ENCODE data around the gene PLEKHG4B. TPM values are rescaled to one million over a fixed set of nuclear protein-coding genes. Genes with fewer than 3 reads are reported as not detected.

PLEKHG4B gene
- total RNA-seq, 1 experiment from 2014 or later: not detected

DNA sequence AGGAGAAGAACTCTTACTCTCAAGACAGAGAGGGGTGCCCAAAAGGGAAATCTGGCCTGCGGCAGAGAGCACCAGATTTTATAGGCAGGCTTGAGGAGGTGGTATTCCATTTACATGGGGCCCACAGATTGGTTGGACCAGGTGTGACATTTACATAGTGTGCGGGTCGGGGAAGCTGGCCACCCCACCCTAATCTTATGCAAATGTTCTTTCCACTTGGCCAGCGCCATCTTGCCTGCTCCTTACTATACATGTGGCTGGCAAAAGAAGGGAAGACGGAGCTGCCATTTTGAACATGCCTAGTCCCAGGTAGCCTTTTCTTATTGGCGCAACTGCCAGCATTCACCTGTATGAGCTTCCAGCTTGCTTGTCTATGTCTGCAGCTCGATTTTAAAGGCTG is 34.8 kb downstream of the PLEKHG4B start:
- DNase-seq (ENCODE audit: unreplicated experiment): no peak
- BruUV-seq (replicated peaks): no TSS peak
- ChIA-PET POLR2A (interaction anchor here (0.7 kb wide), 1 partner anchor 980 kb away, joined by 3 read pairs; no protein-coding TSS in a partner anchor), CTCF (interaction anchor here (1.2 kb wide), 1 partner anchor 62 kb away, joined by 3 read pairs; no protein-coding TSS in a partner anchor)
- TF ChIP-seq, protein P1, sequence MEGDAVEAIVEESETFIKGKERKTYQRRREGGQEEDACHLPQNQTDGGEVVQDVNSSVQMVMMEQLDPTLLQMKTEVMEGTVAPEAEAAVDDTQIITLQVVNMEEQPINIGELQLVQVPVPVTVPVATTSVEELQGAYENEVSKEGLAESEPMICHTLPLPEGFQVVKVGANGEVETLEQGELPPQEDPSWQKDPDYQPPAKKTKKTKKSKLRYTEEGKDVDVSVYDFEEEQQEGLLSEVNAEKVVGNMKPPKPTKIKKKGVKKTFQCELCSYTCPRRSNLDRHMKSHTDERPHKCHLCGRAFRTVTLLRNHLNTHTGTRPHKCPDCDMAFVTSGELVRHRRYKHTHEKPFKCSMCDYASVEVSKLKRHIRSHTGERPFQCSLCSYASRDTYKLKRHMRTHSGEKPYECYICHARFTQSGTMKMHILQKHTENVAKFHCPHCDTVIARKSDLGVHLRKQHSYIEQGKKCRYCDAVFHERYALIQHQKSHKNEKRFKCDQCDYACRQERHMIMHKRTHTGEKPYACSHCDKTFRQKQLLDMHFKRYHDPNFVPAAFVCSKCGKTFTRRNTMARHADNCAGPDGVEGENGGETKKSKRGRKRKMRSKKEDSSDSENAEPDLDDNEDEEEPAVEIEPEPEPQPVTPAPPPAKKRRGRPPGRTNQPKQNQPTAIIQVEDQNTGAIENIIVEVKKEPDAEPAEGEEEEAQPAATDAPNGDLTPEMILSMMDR (IDR thresholded peaks at IDR 0.05; ENCODE audit: unreplicated experiment): no peak
- peaks cover 6% of the 10 kb centered on the region for H3K36me3 Mint-ChIP-seq (ENCODE audit: insufficient read depth, unreplicated experiment)
- H3K9me3 Mint-ChIP-seq (ENCODE audit: unreplicated experiment): peaks cover 10% of the 10 kb centered on the region
- no peak overlapping the region for H3K4me3 Mint-ChIP-seq (ENCODE audit: unreplicated experiment)
- no peaks in the 10 kb centered on the region for H3K4me1 Mint-ChIP-seq (ENCODE audit: insufficient read depth, unreplicated experiment)
- intact Hi-C loops (cut with micrococcal nuclease): no loop called here
- no peak overlapping the region for H3K27ac Mint-ChIP-seq (ENCODE audit: low read depth, unreplicated experiment)
- H3K27me3 Mint-ChIP-seq (ENCODE audit: insufficient read depth, unreplicated experiment): peaks cover 69% of the 10 kb centered on the region

DNA sequence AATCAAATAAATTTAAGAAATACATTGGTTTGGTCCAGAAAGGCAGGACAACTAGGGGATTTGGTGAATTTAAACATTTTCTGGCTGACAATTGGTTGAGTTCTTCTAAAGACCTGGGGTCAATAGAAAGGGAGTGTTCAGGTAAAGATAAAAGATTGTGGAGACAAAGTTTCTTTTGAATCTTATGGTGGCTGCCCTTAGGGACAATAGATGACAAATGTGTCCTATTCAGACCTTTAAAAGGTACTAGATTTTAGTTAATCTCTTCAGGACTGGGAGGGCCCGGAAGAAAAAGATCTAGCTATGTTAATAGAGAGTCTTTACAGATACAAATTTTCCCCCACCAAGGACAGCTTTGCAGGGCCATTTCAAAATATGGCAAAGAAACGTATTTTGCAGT is 35.9 kb downstream of the PLEKHG4B start:
- intact Hi-C loops (cut with micrococcal nuclease): no loop called here
- ChIA-PET POLR2A (no interaction called here), CTCF (interaction anchor here (1.2 kb wide), 1 partner anchor 61 kb away, joined by 3 read pairs; no protein-coding TSS in a partner anchor)
- TF ChIP-seq, protein P1 (IDR thresholded peaks at IDR 0.05; ENCODE audit: unreplicated experiment): no peak
- Mint-ChIP-seq H3K9me3 (ENCODE audit: unreplicated experiment) (peaks cover 8% of the 10 kb centered on the region), H3K4me1 (ENCODE audit: insufficient read depth, unreplicated experiment) (no peaks in the 10 kb centered on the region), H3K36me3 (ENCODE audit: insufficient read depth, unreplicated experiment) (peaks cover 6% of the 10 kb centered on the region), H3K27me3 (ENCODE audit: insufficient read depth, unreplicated experiment) (peaks cover 79% of the 10 kb centered on the region), H3K27ac (ENCODE audit: low read depth, unreplicated experiment) (no peak overlapping the region), H3K4me3 (ENCODE audit: unreplicated experiment) (no peak overlapping the region)
- no TSS peak for BruUV-seq (replicated peaks)
- no peak for DNase-seq (ENCODE audit: unreplicated experiment)

DNA sequence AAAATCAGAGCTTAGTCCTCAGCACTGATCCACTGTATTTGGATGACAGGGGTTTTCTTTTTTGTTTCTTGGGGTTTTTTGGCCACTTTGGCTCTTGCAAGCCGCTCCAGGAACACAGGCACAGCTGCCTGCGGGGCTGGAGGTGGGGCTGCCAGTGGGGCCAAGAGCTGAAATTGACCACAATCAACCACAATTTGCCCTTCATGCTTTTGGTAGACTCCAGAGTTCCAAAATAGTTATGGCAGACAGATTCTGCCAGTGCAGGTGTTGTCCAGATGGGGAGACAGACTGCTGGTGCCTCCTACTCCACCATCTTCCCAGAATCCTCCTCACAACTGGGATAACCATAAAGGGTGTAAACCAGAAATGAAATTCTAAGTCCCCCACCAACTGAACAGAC is 36.5 kb downstream of the PLEKHG4B start:
- no peak for DNase-seq (ENCODE audit: unreplicated experiment)
- CTCF ChIA-PET: no interaction called here
- POLR2A ChIA-PET: no interaction called here
- TF ChIP-seq, protein P1 (IDR thresholded peaks at IDR 0.05; ENCODE audit: unreplicated experiment): no peak
- Mint-ChIP-seq H3K9me3 (ENCODE audit: unreplicated experiment) (peaks cover 8% of the 10 kb centered on the region), H3K36me3 (ENCODE audit: insufficient read depth, unreplicated experiment) (peaks cover 6% of the 10 kb centered on the region), H3K4me1 (ENCODE audit: insufficient read depth, unreplicated experiment) (no peaks in the 10 kb centered on the region), H3K27ac (ENCODE audit: low read depth, unreplicated experiment) (no peak overlapping the region), H3K27me3 (ENCODE audit: insufficient read depth, unreplicated experiment) (peaks cover 78% of the 10 kb centered on the region), H3K4me3 (ENCODE audit: unreplicated experiment) (no peak overlapping the region)
- intact Hi-C loops (cut with micrococcal nuclease): no loop called here
- BruUV-seq (replicated peaks): no TSS peak

DNA sequence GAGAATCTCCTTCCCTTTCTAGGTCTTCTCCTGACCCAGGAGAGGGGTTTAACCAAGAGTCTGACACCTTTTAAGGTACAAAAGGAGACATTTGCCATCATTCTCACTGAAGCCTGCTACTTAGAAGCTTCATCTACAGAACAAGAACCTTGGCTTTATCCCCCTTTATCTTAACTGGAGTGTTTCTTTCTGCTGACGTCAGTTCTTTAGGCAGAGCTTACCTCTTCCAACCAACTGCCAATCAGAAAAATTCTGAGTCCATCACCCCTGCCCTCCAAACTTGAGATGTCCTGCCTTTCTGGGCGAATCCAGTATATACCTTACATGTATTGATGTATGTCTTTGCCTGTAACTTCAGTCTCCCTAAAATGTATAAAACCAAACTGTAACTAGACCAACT is 37.2 kb downstream of the PLEKHG4B start:
- Mint-ChIP-seq H3K27me3 (ENCODE audit: insufficient read depth, unreplicated experiment) (peaks cover 71% of the 10 kb centered on the region), H3K36me3 (ENCODE audit: insufficient read depth, unreplicated experiment) (peaks cover 6% of the 10 kb centered on the region), H3K27ac (ENCODE audit: low read depth, unreplicated experiment) (no peak overlapping the region), H3K4me1 (ENCODE audit: insufficient read depth, unreplicated experiment) (no peaks in the 10 kb centered on the region), H3K9me3 (ENCODE audit: unreplicated experiment) (peaks cover 8% of the 10 kb centered on the region), H3K4me3 (ENCODE audit: unreplicated experiment) (no peak overlapping the region)
- BruUV-seq (replicated peaks): no TSS peak
- POLR2A ChIA-PET: interaction anchor here (0.6 kb wide), 1 partner anchor 10 kb away, joined by 4 read pairs; no protein-coding TSS in a partner anchor
- intact Hi-C loops (cut with micrococcal nuclease): no loop called here
- DNase-seq (ENCODE audit: unreplicated experiment): no peak
- TF ChIP-seq, protein P1 (IDR thresholded peaks at IDR 0.05; ENCODE audit: unreplicated experiment): no peak
- CTCF ChIA-PET: no interaction called here

Measured in MCF 10A (cell line).